ENCODE results near the gene RNASEH2A. TPM values are rescaled to one million over a fixed set of nuclear protein-coding genes. Genes with fewer than 3 reads are reported as not detected.

Gene RNASEH2A
- total RNA-seq, 3 donors from 2014 or later, result 5.2 to 8.8 (median 8.5) TPM

GRCh38 chr19:12783291-12783848 is 23.0 kb upstream of the RNASEH2A start:
- no peak for TF ChIP-seq POLR2A (IDR thresholded peaks at IDR 0.05)
- TF ChIP-seq POLR2AphosphoS5 (IDR thresholded peaks at IDR 0.05), result no peak
- TF ChIP-seq CTCF (IDR thresholded peaks at IDR 0.05), result no peak
- H3K4me3 ChIP-seq, result peak overlapping the region; percentile 45 to 65 (median 61)
- intact Hi-C loops (cut with DNase I; ENCODE audit: low total_unique reads), result no loop called here
- H3K27me3 ChIP-seq, result no peaks in the 10 kb centered on the region
- peaks cover 18 to 33% of the 10 kb centered on the region in 2 donors for H3K4me1 ChIP-seq
- no peak for DNase-seq (ENCODE audit: low spot score in 2 of 2)
- no peaks in the 10 kb centered on the region for H3K9me3 ChIP-seq
- no peaks in the 10 kb centered on the region for H3K36me3 ChIP-seq
- peak overlapping the region; percentile 98 to 100 for H3K27ac ChIP-seq

DNA sequence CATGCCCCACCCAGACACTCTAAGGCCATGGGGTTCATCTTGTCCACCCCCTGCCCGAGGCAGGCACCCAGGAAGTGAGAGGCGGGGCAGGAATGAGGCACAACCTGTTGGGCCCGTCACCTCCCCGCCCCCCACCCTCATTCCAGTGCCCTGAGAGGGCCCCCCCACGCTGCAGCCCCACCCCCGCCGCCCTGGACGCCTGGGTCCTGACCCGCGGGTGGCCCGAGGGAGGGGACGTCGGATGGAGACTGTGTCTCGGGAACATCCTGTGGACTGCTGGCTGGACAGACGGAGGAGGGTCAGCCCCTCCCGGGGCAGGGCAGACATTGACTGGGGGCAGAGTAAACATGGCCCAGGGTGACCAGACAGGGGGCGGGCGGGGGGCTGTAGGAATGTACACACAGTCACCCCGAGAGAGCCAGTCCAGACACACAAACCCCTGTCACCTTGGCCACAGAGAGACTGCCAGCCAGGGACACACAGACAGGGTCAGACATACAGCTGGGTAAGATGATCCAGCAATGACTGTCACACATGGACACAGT is 22.5 kb upstream of the RNASEH2A start:
- DNase-seq (ENCODE audit: low spot score in 2 of 2), result peak in 1 of 2 donors; percentile 69
- peak overlapping the region; percentile 98 to 100 for H3K27ac ChIP-seq
- intact Hi-C loops (cut with DNase I; ENCODE audit: low total_unique reads), result no loop called here
- peak overlapping the region; percentile 45 to 65 (median 61) for H3K4me3 ChIP-seq
- H3K36me3 ChIP-seq, result no peaks in the 10 kb centered on the region
- no peak for TF ChIP-seq POLR2AphosphoS5 (IDR thresholded peaks at IDR 0.05)
- TF ChIP-seq POLR2A (IDR thresholded peaks at IDR 0.05), result no peak
- TF ChIP-seq CTCF (IDR thresholded peaks at IDR 0.05), result no peak
- peaks cover 16 to 39% of the 10 kb centered on the region in 2 donors for H3K4me1 ChIP-seq
- no peaks in the 10 kb centered on the region for H3K9me3 ChIP-seq
- no peaks in the 10 kb centered on the region for H3K27me3 ChIP-seq

DNA sequence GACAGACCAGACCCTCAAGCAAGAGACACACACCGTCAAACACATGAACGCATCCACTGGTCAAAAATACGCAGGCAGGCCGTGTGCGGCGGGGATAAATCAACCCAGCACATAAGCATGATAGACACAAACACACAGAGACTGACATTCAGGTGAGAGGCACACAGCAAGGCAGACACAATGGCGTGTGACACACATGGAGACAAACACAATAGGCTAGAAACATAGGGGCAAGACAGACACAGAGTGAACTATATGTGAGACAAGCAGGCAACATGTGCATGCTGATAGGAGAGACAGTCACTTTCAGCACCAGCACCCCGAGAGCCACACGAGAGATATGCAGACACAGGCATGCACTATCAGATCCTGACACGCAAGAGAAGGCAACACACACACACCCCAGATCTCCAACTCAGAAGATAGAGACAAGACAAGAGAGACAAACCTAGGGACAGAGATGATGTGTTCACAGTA is 22.0 kb upstream of the RNASEH2A start:
- Histone ChIP-seq H3K36me3 (no peaks in the 10 kb centered on the region), H3K27ac (peak overlapping the region; percentile 98 to 100), H3K9me3 (no peaks in the 10 kb centered on the region), H3K27me3 (no peaks in the 10 kb centered on the region), H3K4me1 (peaks cover 14 to 44% of the 10 kb centered on the region in 2 donors), H3K4me3 (peak overlapping the region in 1 of 3 donors; percentile 65)
- intact Hi-C loops (cut with DNase I; ENCODE audit: low total_unique reads), result no loop called here
- no peak for DNase-seq (ENCODE audit: low spot score in 2 of 2)
- TF ChIP-seq POLR2A (IDR thresholded peaks at IDR 0.05), result no peak
- TF ChIP-seq CTCF (IDR thresholded peaks at IDR 0.05), result no peak
- TF ChIP-seq POLR2AphosphoS5 (IDR thresholded peaks at IDR 0.05), result peak in 1 of 3 donors; percentile 7

- Histone ChIP-seq H3K4me1 (peaks cover 18 to 44% of the 10 kb centered on the region in 2 donors), H3K9me3 (no peaks in the 10 kb centered on the region), H3K27ac (peak overlapping the region; percentile 98 to 100), H3K27me3 (no peaks in the 10 kb centered on the region), H3K4me3 (no peak overlapping the region), H3K36me3 (no peaks in the 10 kb centered on the region)
- TF ChIP-seq POLR2AphosphoS5 (IDR thresholded peaks at IDR 0.05) (peak in 1 of 3 donors; percentile 1), CTCF (IDR thresholded peaks at IDR 0.05) (no peak), POLR2A (IDR thresholded peaks at IDR 0.05) (no peak)
- intact Hi-C loops (cut with DNase I; ENCODE audit: low total_unique reads), result no loop called here
- DNase-seq (ENCODE audit: low spot score in 2 of 2), result no peak
Observed at GRCh38 chr19:12784871-12785430, 21.4 kb upstream of the RNASEH2A start.

DNA sequence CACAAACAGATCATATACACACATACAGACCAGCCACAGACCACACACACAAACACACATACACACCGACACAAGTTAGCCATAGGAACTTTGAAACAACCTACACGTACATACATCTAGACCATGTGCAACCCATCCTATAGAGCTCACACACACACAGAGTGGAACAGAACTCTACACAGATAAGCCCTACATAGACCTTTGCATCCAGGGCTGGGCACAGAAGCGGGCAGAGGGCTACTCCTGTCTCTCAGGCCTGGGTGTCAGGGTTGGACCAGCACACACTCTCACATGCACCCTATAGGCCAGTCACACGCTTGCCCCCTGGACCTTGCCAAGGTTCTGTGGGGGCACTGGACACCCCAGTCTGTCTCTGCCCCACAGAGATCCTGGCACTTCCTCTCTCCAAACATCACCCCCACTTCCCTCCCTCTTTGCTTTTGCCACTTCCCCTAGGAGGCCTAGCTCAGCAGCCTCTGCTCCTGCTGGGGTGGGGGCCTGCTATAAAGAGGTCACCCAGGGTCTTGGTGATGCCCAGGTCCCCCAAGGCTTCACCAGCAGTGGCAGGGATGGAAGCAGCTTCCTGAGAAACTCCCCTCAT is 20.9 kb upstream of the RNASEH2A start:
- no peak overlapping the region for H3K4me3 ChIP-seq

More for the DNA sequence above, 20.9 kb upstream of the RNASEH2A start:
- peak overlapping the region; percentile 98 to 100 for H3K27ac ChIP-seq
- no peaks in the 10 kb centered on the region for H3K9me3 ChIP-seq
- peaks cover 18 to 44% of the 10 kb centered on the region in 2 donors for H3K4me1 ChIP-seq
- TF ChIP-seq CTCF (IDR thresholded peaks at IDR 0.05) (no peak), POLR2A (IDR thresholded peaks at IDR 0.05) (no peak), POLR2AphosphoS5 (IDR thresholded peaks at IDR 0.05) (no peak)
- intact Hi-C loops (cut with DNase I; ENCODE audit: low total_unique reads), result no loop called here
- no peak for DNase-seq (ENCODE audit: low spot score in 2 of 2)
- H3K36me3 ChIP-seq, result no peaks in the 10 kb centered on the region
- H3K27me3 ChIP-seq, result no peaks in the 10 kb centered on the region
